ENCODE data around the gene LDOC1. TPM values are rescaled to one million over a fixed set of nuclear protein-coding genes. Genes with fewer than 3 reads are reported as not detected.

LDOC1 gene
- total and polyA plus RNA-seq, 4 donors: 136 to 250 (median 187) TPM

Other genes starting within 250 kb of the LDOC1 start
- gene SPANXB1, start 174.5 kb downstream of the LDOC1 start, total RNA-seq: not detected
- gene SPANXB1, start 174.5 kb downstream of the LDOC1 start, polyA plus RNA-seq: not detected
- gene SPANXC, start 65.4 kb upstream of the LDOC1 start, total RNA-seq: not detected
- gene SPANXC, start 65.4 kb upstream of the LDOC1 start, polyA plus RNA-seq: not detected